Ascending aorta (tissue), 2 donors: ENCODE measurements around the gene GRIFIN. TPM values are rescaled to one million over a fixed set of nuclear protein-coding genes. Genes with fewer than 3 reads are reported as not detected.

Experiments used
- DNase-seq, 2 donors: peaks; one replicate each; pipeline ENCODE4 v3.0.0-alpha.2; 2019; ENCODE audit warnings: low spot score in 2 of 2
- H3K27ac ChIP-seq, 2 donors: fragments of 200-600 bp; sonication (generic); one replicate each; pipeline ENCODE4 v1.5.1; 2016 to 2017; ENCODE audit warnings: mild to moderate bottlenecking in 1 of 2
- H3K27me3 ChIP-seq: fragments of 200-600 bp; sonication (generic); one replicate; pipeline ENCODE4 v1.5.1; 2017
- H3K36me3 ChIP-seq, 2 donors: fragments of 200-600 bp; sonication (generic); one replicate each; pipeline ENCODE4 v1.5.1; 2016
- H3K4me1 ChIP-seq, 2 donors: fragments of 200-600 bp; sonication (generic); one replicate each; pipeline ENCODE4 v1.5.1; 2016 to 2017; ENCODE audit warnings: mild to moderate bottlenecking in 1 of 2
- H3K4me3 ChIP-seq, 2 donors: fragments of 200-600 bp; sonication (generic); one replicate each; pipeline ENCODE4 v1.5.1; 2016 to 2017; ENCODE audit warnings: mild to moderate bottlenecking in 1 of 2
- H3K9me3 ChIP-seq, 2 donors: fragments of 200-600 bp; sonication (generic); one replicate each; pipeline ENCODE4 v1.5.1; 2016
- CTCF ChIP-seq, 3 experiments: fragments of 200-600 bp in 2 of 3; fragments of 450-650 bp in 1 of 3; sonication (generic) in 2 of 3; IDR thresholded peaks; one replicate each; pipeline ENCODE4 v1.5.1; 2016 to 2019; ENCODE audit warnings: antibody characterized with exemption in 3 of 3, mild to moderate bottlenecking in 1 of 3, moderate library complexity in 1 of 3
- intact Hi-C: fragments of 100-400 bp; cut with DNase I; formaldehyde crosslinking; loops from one replicate; pipeline ENCODE4 v1.15.1; 2023
- total RNA-seq: library from RNA; depleted of rRNA; stranded (reverse); fragments of >200 nt; gene quantifications from one replicate; pipeline ENCODE4 v1.1.0, GENCODE V29; 2016

GRIFIN gene
- total RNA-seq, 1 donor from 2014 or later, result not detected

- Histone ChIP-seq H3K9me3 (no peaks in the 10 kb centered on the region), H3K4me1 (peaks cover 6 to 26% of the 10 kb centered on the region in 2 donors), H3K27me3 (peaks cover 26% of the 10 kb centered on the region), H3K36me3 (no peaks in the 10 kb centered on the region), H3K27ac (no peak overlapping the region), H3K4me3 (peak overlapping the region; percentile 16 to 74)
- intact Hi-C loops, result no loop called here
- DNase-seq, result no peak
- TF ChIP-seq CTCF (IDR thresholded peaks at IDR 0.05), result no peak
These were observed 45.9 kb upstream of the GRIFIN start for GRCh38 chr7:2521952-2522591.

- H3K4me3 ChIP-seq, result peak overlapping the region; percentile 53 to 74
- no peak for TF ChIP-seq CTCF (IDR thresholded peaks at IDR 0.05)
- H3K4me1 ChIP-seq, result peaks cover 6 to 26% of the 10 kb centered on the region in 2 donors
- intact Hi-C loops, result no loop called here
- no peak for DNase-seq
- no peak overlapping the region for H3K27ac ChIP-seq
- H3K27me3 ChIP-seq, result peaks cover 26% of the 10 kb centered on the region
- no peaks in the 10 kb centered on the region for H3K36me3 ChIP-seq
- no peaks in the 10 kb centered on the region for H3K9me3 ChIP-seq
These were observed 45.1 kb upstream of the GRIFIN start for GRCh38 chr7:2521341-2521745.

- no peak for DNase-seq
- H3K4me3 ChIP-seq, result peak overlapping the region; percentile 53 to 74
- H3K27ac ChIP-seq, result no peak overlapping the region
- intact Hi-C loops, result no loop called here
- H3K36me3 ChIP-seq, result no peaks in the 10 kb centered on the region
- no peaks in the 10 kb centered on the region for H3K9me3 ChIP-seq
- peaks cover 6 to 26% of the 10 kb centered on the region in 2 donors for H3K4me1 ChIP-seq
- no peak for TF ChIP-seq CTCF (IDR thresholded peaks at IDR 0.05)
- H3K27me3 ChIP-seq, result peaks cover 26% of the 10 kb centered on the region
These were observed 44.6 kb upstream of the GRIFIN start for GRCh38 chr7:2520761-2521290.

- TF ChIP-seq CTCF (IDR thresholded peaks at IDR 0.05), result no peak
- no peak for DNase-seq
- Histone ChIP-seq H3K27ac (no peak overlapping the region), H3K9me3 (no peaks in the 10 kb centered on the region), H3K36me3 (no peaks in the 10 kb centered on the region), H3K4me1 (peaks cover 6 to 26% of the 10 kb centered on the region in 2 donors), H3K27me3 (peaks cover 24% of the 10 kb centered on the region), H3K4me3 (peak overlapping the region; percentile 53 to 74)
- intact Hi-C loops, result no loop called here
These were observed 44.0 kb upstream of the GRIFIN start for GRCh38 chr7:2520131-2520760.

- peak in 1 of 2 donors; percentile 91 for DNase-seq
- intact Hi-C loops, result loop anchor here (2.0 to 5.0 kb wide), 2 partner anchors 31 to 38 kb away; partner anchors contain the start of genes BRAT1 and IQCE
- Histone ChIP-seq H3K27ac (no peak within 1 kb of the TSS), H3K4me3 (peak within 1 kb of the TSS; percentile 72 to 74), H3K9me3 (no peaks in the 10 kb centered on the region), H3K36me3 (no peaks in the 10 kb centered on the region), H3K27me3 (peaks cover 15% of the 10 kb centered on the region), H3K4me1 (peaks cover 6 to 25% of the 10 kb centered on the region in 2 donors)
- TF ChIP-seq CTCF (IDR thresholded peaks at IDR 0.05), result no peak
These were observed 43.1 kb upstream of the GRIFIN start, which contains the start of gene LFNG for GRCh38 chr7:2519119-2519930. Gene LFNG, plus strand, starts transcription at chr7:2519774. Its CDS starts 88 bp downstream, at chr7:2519862.
